SK-N-MC (cell line): ENCODE data around the gene PARD3B.

Source experiments
- FOXP2 ChIP-seq: optimal IDR thresholded peaks from 2 replicates; pipeline ENCODE3; 2011; ENCODE audit warnings: mild to moderate bottlenecking, moderate library complexity; ENCODE audit not compliant: insufficient read depth; ENCODE audit errors: extremely low read length, control extremely low read depth
- POLR2AphosphoS5 ChIP-seq: IDR thresholded peaks from 2 replicates; pipeline ENCODE4 v1.6.1; 2012; ENCODE audit warnings: mild to moderate bottlenecking, low read depth, low read length, borderline replicate concordance

GRCh38 chr2:204545861-204546735, 823 bp downstream of the PARD3B start:
- no peak for TF ChIP-seq FOXP2
- TF ChIP-seq POLR2AphosphoS5, result no peak
